HG02798 (cell line): ENCODE results near the gene KRTAP1-3.
"Not testable (repeated sequence)": the region's sequence is repeated elsewhere in the genome, so short reads cannot be mapped to it uniquely, and the experiment has no call there.

Source experiments
- ATAC-seq: cut with Tn5 transposase; IDR thresholded peaks from one replicate; pipeline ENCODE4 v1.9.1; 2021; ENCODE audit warnings: mild to moderate bottlenecking; ENCODE audit not compliant: unreplicated experiment, poor library complexity

Gene KRTAP1-3

GRCh38 chr17:41013181-41013580 is 21.5 kb downstream of the KRTAP1-3 start:
- no peak for ATAC-seq

GRCh38 chr17:41012326-41013120 is 22.2 kb downstream of the KRTAP1-3 start:
- no peak for ATAC-seq

- no peak for ATAC-seq
Measured at GRCh38 chr17:41010441-41010840, 24.2 kb downstream of the KRTAP1-3 start.

DNA sequence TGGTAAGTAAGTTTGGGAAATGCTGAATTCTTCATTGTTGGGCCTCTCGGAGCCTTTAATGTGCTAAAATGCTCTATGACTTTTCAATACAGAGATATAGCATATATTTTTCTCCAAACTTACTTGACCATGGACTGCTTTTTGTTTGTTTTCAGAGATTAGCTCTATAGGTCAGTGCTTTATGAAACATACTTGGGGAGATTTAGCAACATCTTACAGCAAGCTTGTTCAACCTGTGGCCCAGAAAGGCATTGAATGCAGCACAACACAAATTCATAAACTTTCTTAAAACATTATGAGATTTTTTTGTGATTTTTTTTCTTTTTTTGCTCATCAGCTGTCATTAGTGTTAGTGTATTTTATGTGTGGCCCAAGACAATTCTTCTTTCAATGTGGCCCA is 24.7 kb downstream of the KRTAP1-3 start:
- no peak for ATAC-seq

DNA sequence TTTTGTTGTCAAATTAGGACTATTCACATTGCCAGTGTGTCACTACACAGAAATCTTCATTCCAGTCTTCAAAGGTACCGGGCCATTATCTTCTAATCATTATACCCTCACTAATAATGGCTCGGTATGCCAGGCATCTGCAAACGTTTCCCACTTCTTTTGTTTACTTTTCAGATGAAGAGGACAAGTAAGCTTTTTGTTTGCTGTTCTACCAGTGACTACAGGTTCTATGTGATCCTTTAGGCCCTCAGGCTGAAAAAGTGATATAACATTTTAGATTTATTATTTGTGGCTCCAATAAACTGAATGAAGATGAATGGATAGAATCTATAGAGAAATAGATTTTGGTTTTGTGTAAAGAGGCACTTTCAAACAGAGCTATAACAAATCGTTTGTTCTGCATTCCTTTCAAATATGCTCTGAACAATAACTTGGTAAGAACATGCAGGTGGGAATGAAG is 25.3 kb downstream of the KRTAP1-3 start:
- ATAC-seq, result no peak

GRCh38 chr17:41008811-41009210 is 25.9 kb downstream of the KRTAP1-3 start, which contains the start of gene KRTAP3-1:
TSS of gene KRTAP3-1 (minus strand) at chr17:41009128. CDS start at chr17:41009074, 54 bp downstream.
- no peak for ATAC-seq

DNA sequence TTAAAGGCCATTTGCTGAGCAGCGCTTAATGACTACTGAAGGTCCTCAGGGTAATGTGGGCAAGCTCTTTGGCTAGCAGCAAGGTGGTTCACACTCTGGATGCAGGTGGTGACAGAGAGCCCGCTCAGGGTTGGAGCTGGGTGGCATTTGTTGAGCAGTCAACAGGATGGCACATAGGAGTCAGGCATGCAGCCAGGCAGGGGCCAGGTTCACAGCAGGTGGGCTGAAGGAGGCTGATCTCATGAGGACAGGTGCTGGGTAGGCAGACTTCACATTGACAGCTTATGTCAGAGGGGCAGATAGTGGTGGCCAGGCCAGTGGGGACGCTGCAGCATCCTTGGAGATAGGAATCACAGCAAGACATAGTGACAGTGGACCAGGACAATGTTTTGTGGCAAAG is 30.3 kb downstream of the KRTAP1-3 start:
- ATAC-seq, result no peak

DNA sequence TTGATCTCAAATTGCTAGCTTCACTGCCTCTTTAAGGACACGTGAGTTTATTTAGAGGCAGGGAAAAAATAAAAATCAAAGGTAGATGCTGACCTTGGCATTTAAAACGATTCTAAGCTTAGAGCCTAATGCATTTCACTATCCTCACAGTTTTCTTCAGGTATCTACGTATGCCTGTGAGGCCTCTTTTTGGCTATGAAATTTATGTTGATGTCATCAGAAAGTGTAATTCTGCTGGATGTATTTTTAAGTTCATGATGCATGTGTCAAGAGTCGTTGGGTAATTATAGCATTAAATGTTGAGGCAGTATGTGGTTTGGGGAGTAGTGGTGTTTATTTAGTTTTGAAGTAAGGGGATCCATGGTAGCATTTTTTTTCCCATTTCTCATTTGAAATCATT is 30.7 kb downstream of the KRTAP1-3 start:
- ATAC-seq, result no peak

- no peak for ATAC-seq
Measured at GRCh38 chr17:41002814-41003213, 31.9 kb downstream of the KRTAP1-3 start.

GRCh38 chr17:41001795-41002194 is 32.9 kb downstream of the KRTAP1-3 start:
- ATAC-seq, result no peak

DNA sequence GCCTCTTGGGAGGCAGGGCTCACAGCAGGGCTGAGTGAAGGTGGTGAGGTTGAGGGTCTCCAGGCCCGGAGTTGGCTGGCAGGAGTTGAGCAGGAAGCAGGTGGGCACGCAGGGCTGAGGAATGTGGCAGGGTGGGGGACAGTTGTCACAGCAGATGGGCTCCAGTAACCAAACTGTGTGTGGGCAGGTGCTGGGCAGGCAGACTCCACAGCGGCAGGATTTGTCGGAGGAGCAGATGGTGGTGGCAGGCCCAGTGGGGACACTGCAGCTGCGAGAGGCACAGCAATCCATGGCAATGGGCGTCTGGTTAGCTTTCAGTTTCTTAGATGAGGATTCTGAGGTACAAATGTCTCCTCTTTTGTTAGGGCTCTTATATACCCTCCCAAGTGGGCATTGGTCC is 35.1 kb downstream of the KRTAP1-3 start, which contains the start of gene KRTAP3-2:
Gene KRTAP3-2, minus strand, starts transcription at position 344 of the 400 bp plus-strand sequence. Its CDS starts 53 bp downstream, at position 291.
- ATAC-seq, result not testable (repeated sequence)

- ATAC-seq, result no peak
Measured at GRCh38 chr17:40997361-40997760, 37.3 kb downstream of the KRTAP1-3 start.

GRCh38 chr17:40996829-40997228 is 37.8 kb downstream of the KRTAP1-3 start:
- ATAC-seq, result no peak

- no peak for ATAC-seq
Measured at GRCh38 chr17:40995116-40995515, 39.6 kb downstream of the KRTAP1-3 start.

GRCh38 chr17:40993839-40994238 is 40.8 kb downstream of the KRTAP1-3 start, which contains the start of gene KRTAP3-3:
TSS of gene KRTAP3-3 (minus strand) at chr17:40994164. CDS start at chr17:40994097, 67 bp downstream.
- no peak for ATAC-seq

GRCh38 chr17:40993084-40993483 is 41.6 kb downstream of the KRTAP1-3 start:
- no peak for ATAC-seq

DNA sequence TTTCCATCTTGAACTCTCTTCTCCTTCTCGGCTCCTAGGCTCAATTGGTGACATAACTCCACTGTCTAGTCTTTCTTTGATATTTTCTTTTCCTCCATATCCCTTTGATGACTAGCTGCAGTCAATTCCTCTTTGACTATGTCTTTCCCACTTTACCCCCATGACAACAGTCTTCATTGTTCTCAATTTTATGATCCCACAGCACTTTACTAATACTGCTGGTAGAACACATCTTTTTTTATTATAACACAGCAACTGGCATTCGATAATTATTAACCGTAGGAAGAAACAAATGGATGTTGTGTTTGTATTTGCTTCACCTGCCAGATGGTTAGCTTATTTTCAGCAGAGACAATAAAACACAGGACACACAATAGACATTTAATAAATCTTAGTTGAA is 42.0 kb downstream of the KRTAP1-3 start:
- no peak for ATAC-seq

GRCh38 chr17:40986920-40987319 is 47.8 kb downstream of the KRTAP1-3 start:
- no peak for ATAC-seq

DNA sequence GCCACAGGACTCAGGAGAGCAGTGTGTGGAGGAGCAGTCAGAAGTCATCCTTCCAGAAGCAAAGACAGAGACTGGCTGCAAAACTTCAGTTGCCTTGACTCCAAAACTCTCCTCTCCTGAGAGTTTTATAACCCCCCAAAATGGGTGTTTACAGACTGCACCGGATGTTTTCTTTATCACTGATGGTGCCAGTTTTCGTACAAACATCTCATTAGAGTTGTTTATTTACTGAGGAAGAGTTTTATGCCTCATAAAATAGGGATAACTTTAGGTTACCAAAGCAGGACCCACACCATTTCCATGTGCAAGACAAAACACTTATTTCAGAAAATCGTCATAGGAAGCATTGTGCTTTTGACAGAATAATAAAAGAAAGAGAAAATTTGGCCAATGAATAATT is 50.4 kb downstream of the KRTAP1-3 start, which contains the start of gene KRT40:
Gene KRT40, minus strand, starts transcription at position 101 of the 400 bp plus-strand sequence. Its CDS starts 53 bp downstream, at position 48.
- no peak for ATAC-seq
